Measurements from ENCODE around the gene ARHGAP21.

- TF ChIP-seq CTCF (IDR thresholded peaks at IDR 0.05; ENCODE audit: low read depth, low read length, poor library complexity, severe bottlenecking) (no peak), EZH2phosphoT487 (IDR thresholded peaks at IDR 0.05; ENCODE audit: borderline replicate concordance, low read length) (no peak)
Observed at GRCh38 chr10:24603333-24603732, 120.4 kb downstream of the ARHGAP21 start.

All from DOHH2 (cell line).